A549 (cell line): ENCODE results near the gene ABTB1.

Experiments used
- CEBPB ChIP-seq, 2 experiments: fragments of >200 bp in 1 of 2; sonication (Bioruptor Twin) in 1 of 2; formaldehyde crosslinking in 1 of 2; IDR thresholded peaks; 2 replicates each; pipeline ENCODE4 v1.6.1; 2012 to 2016
- EP300 ChIP-seq, 2 experiments: fragments of >200 bp; sonication (Bioruptor Twin); formaldehyde crosslinking; IDR thresholded peaks; 2 replicates in 1 of 2; 3 replicates in 1 of 2; pipeline ENCODE4 v1.6.1; 2016 to 2017
- ESRRA ChIP-seq: fragments of 150-350 bp; IDR thresholded peaks from 2 replicates; pipeline ENCODE4 v1.6.1; 2014; ENCODE audit warnings: mild to moderate bottlenecking, low read length, borderline replicate concordance
- JUN ChIP-seq, 2 experiments: fragments of >200 bp; sonication (Bioruptor Twin); formaldehyde crosslinking; IDR thresholded peaks; 2 replicates in 1 of 2; 3 replicates in 1 of 2; pipeline ENCODE4 v1.6.1; 2016 to 2017
- MAFK ChIP-seq: fragments of 450-650 bp; IDR thresholded peaks from 2 replicates; pipeline ENCODE4 v1.6.1; 2014; ENCODE audit not compliant: partially characterized antibody
- MAZ ChIP-seq: fragments of 150-350 bp; IDR thresholded peaks from 2 replicates; pipeline ENCODE4 v1.6.1; 2014; ENCODE audit warnings: antibody characterized with exemption, low read depth, low read length, borderline replicate concordance
- MYC ChIP-seq: IDR thresholded peaks from 2 replicates; pipeline ENCODE4 v1.6.1; 2012; ENCODE audit warnings: mild to moderate bottlenecking, inconsistent platforms, low read length, improper control_type of control experiment, borderline replicate concordance
- PHF8 ChIP-seq: fragments of 200-600 bp; sonication (generic); IDR thresholded peaks from 2 replicates; pipeline ENCODE4 v1.6.1; 2016; ENCODE audit warnings: low read depth, mild to moderate bottlenecking, antibody characterized with exemption, moderate library complexity, borderline replicate concordance
- POLR2A ChIP-seq: IDR thresholded peaks from 2 replicates; pipeline ENCODE4 v1.6.1; 2012; ENCODE audit warnings: mild to moderate bottlenecking, low read length
- RAD21 ChIP-seq, 2 experiments: fragments of >200 bp in 1 of 2; sonication (Bioruptor Twin) in 1 of 2; formaldehyde crosslinking in 1 of 2; IDR thresholded peaks in 1 of 2; conservative IDR thresholded peaks in 1 of 2; 2 replicates in 1 of 2; 3 replicates in 1 of 2; pipeline ENCODE4 v1.6.1; 2012 to 2018; ENCODE audit warnings: inconsistent platforms in 1 of 2
- RNF2 ChIP-seq: fragments of 200-600 bp; sonication (generic); IDR thresholded peaks from 2 replicates; pipeline ENCODE4 v1.6.1; 2016; ENCODE audit warnings: low read depth, mild to moderate bottlenecking, antibody characterized with exemption, moderate library complexity, borderline replicate concordance
- SREBF2 ChIP-seq: fragments of 450-650 bp; IDR thresholded peaks from 2 replicates; pipeline ENCODE4 v1.6.1; 2014; ENCODE audit warnings: mild to moderate bottlenecking, moderate library complexity
- TF ChIP-seq, protein P1 (sequence below): fragments of >200 bp; sonication (Bioruptor Twin); formaldehyde crosslinking; IDR thresholded peaks from 3 replicates; pipeline ENCODE4 v1.5.1; 2016
- TF ChIP-seq, protein P2 (sequence below): IDR thresholded peaks from 2 replicates; pipeline ENCODE4 v1.6.1; 2012

DNA sequence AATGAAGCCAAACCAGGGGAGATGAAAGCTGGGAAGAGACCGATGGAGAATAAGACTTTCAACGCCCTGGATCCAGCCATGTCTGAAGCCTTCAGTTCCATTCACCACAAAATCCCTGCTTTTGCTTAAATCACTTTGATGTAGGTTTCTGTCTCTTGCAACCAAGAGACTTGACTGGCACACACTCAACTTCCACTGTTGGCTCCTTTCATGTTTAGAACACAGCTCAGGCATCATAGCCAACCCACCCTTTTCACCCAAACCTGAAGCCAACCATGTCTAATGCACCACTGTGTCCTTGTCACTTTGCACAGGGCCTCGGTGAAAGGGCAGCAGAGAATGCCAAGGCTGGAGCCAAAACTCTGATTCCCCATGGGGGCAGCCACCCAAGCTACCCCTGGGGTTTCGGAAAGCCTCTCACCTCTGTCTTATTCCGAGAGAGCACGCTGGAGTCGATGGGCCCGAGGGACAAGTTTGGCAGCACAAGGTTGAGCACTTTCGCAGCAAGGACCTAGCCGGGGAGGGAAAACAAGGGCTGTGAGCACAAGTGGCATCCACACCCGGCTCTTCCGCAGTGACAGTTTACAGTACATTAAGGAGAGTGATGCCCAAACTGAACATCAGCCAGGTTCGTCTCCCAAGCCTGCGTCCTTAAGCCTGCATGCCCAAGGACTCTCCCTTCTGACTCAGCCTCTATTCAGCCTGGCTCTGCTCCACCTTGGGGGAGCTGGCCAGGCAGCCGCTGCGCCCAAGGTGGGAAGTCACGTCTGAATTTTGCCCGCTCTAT, 37.6 kb downstream of the ABTB1 start:
- TF ChIP-seq, protein P1, sequence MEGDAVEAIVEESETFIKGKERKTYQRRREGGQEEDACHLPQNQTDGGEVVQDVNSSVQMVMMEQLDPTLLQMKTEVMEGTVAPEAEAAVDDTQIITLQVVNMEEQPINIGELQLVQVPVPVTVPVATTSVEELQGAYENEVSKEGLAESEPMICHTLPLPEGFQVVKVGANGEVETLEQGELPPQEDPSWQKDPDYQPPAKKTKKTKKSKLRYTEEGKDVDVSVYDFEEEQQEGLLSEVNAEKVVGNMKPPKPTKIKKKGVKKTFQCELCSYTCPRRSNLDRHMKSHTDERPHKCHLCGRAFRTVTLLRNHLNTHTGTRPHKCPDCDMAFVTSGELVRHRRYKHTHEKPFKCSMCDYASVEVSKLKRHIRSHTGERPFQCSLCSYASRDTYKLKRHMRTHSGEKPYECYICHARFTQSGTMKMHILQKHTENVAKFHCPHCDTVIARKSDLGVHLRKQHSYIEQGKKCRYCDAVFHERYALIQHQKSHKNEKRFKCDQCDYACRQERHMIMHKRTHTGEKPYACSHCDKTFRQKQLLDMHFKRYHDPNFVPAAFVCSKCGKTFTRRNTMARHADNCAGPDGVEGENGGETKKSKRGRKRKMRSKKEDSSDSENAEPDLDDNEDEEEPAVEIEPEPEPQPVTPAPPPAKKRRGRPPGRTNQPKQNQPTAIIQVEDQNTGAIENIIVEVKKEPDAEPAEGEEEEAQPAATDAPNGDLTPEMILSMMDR = no peak
- TF ChIP-seq POLR2A (no peak), MYC (no peak), JUN (IDR thresholded peaks at IDR 0.05) (no peak), PHF8 (no peak), MAZ (no peak), ESRRA (no peak), RNF2 (no peak), MAFK (no peak), SREBF2 (no peak), EP300 (IDR thresholded peaks at IDR 0.05) (no peak), CEBPB (IDR thresholded peaks at IDR 0.05) (no peak), RAD21 (conservative IDR thresholded peaks at IDR 0.05 in 1 of 2, IDR thresholded peaks at IDR 0.05 in 1 of 2) (0 out of 5 replicates have a peak, but pooled peaks of 1 of the 2 experiments have one; percentile 10)
- TF ChIP-seq, protein P2, sequence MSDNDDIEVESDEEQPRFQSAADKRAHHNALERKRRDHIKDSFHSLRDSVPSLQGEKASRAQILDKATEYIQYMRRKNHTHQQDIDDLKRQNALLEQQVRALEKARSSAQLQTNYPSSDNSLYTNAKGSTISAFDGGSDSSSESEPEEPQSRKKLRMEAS = no peak
